Astrocyte (in vitro differentiated cells and primary cell): ENCODE measurements around the gene POLD4. TPM values are rescaled to one million over a fixed set of nuclear protein-coding genes. Genes with fewer than 3 reads are reported as not detected.

Source experiments
- DNase-seq: peaks from one replicate; pipeline ENCODE4 v3.0.0-alpha.2; 2010; ENCODE audit warnings: low read depth
- FAIRE-seq: peaks from 2 replicates; lab custom pipeline; 2011; peaks lifted over from hg19 to GRCh38; lab: Jason Lieb, UNC
- H2AFZ ChIP-seq: 2 replicates; pipeline ENCODE4 v1.6.0; 2012; ENCODE audit warnings: low read depth, low read length, inconsistent platforms
- H3K27ac ChIP-seq: 2 replicates; pipeline ENCODE4 v1.5.1; 2011; ENCODE audit warnings: low read depth, low read length, inconsistent platforms
- H3K27me3 ChIP-seq: 2 replicates; pipeline ENCODE4 v1.6.0; 2011; ENCODE audit warnings: low read length, inconsistent platforms; ENCODE audit not compliant: insufficient read depth
- H3K36me3 ChIP-seq: 2 replicates; pipeline ENCODE4 v1.5.1; 2011; ENCODE audit warnings: low read length, inconsistent platforms; ENCODE audit not compliant: insufficient read depth
- H3K4me1 ChIP-seq: 2 replicates; pipeline ENCODE4 v1.5.1; 2011; ENCODE audit warnings: low read length, inconsistent platforms; ENCODE audit not compliant: insufficient read depth
- H3K4me2 ChIP-seq: 2 replicates; pipeline ENCODE4 v1.6.0; 2012; ENCODE audit warnings: low read length, inconsistent platforms
- H3K4me3 ChIP-seq: 2 replicates; pipeline ENCODE4 v1.5.1; 2011; ENCODE audit warnings: low read depth, mild to moderate bottlenecking, low read length, inconsistent platforms; ENCODE audit not compliant: insufficient read depth
- H3K79me2 ChIP-seq: 2 replicates; pipeline ENCODE4 v1.6.0; 2012; ENCODE audit warnings: mild to moderate bottlenecking, low read length, inconsistent platforms; ENCODE audit not compliant: insufficient read depth
- H3K9ac ChIP-seq: 2 replicates; pipeline ENCODE4 v1.6.0; 2012; ENCODE audit warnings: mild to moderate bottlenecking, low read length, inconsistent platforms
- H3K9me3 ChIP-seq: 2 replicates; pipeline ENCODE4 v1.5.1; 2012; ENCODE audit warnings: low read depth, mild to moderate bottlenecking, low read length, inconsistent platforms; ENCODE audit not compliant: insufficient read depth
- H4K20me1 ChIP-seq: 2 replicates; pipeline ENCODE4 v1.6.0; 2012; ENCODE audit warnings: low read length, inconsistent platforms; ENCODE audit not compliant: insufficient read depth
- H3K27ac Mint-ChIP-seq: one replicate; pipeline ENCODE4 v1.8.0; 2021; ENCODE audit warnings: mild to moderate bottlenecking, mixed read lengths; ENCODE audit not compliant: unreplicated experiment
- H3K27me3 Mint-ChIP-seq: one replicate; pipeline ENCODE4 v1.8.0; 2021; ENCODE audit warnings: low read depth, mixed read lengths; ENCODE audit not compliant: unreplicated experiment
- H3K36me3 Mint-ChIP-seq: one replicate; pipeline ENCODE4 v1.8.0; 2021; ENCODE audit warnings: low read depth, mixed read lengths; ENCODE audit not compliant: unreplicated experiment
- H3K4me1 Mint-ChIP-seq: one replicate; pipeline ENCODE4 v1.8.0; 2021; ENCODE audit warnings: low read depth, mixed read lengths; ENCODE audit not compliant: unreplicated experiment
- H3K4me3 Mint-ChIP-seq: one replicate; pipeline ENCODE4 v1.8.0; 2021; ENCODE audit warnings: mild to moderate bottlenecking, moderate library complexity, mixed read lengths; ENCODE audit not compliant: unreplicated experiment
- H3K9me3 Mint-ChIP-seq: one replicate; pipeline ENCODE4 v1.8.0; 2021; ENCODE audit warnings: mild to moderate bottlenecking, mixed read lengths; ENCODE audit not compliant: unreplicated experiment
- CTCF ChIP-seq: IDR thresholded peaks from 2 replicates; pipeline ENCODE4 v1.5.1; 2011; ENCODE audit warnings: low read depth, mild to moderate bottlenecking, inconsistent platforms, low read length, moderate library complexity; ENCODE audit not compliant: insufficient read depth
- EZH2 ChIP-seq: IDR thresholded peaks from 2 replicates; pipeline ENCODE4 v1.6.1; 2012; ENCODE audit warnings: mild to moderate bottlenecking, low read length, inconsistent platforms; ENCODE audit not compliant: insufficient read depth
- total RNA-seq: library from RNA; stranded (reverse); gene quantifications from 2 replicates; pipeline ENCODE4 v1.2.1, GENCODE V29; 2021

Gene POLD4
- total RNA-seq, 1 donor from 2014 or later: 53.5 TPM

- Histone ChIP-seq H3K9ac (peak overlapping the region; percentile 80), H4K20me1 (peaks cover 9% of the 10 kb centered on the region), H3K9me3 (no peaks in the 10 kb centered on the region), H3K36me3 (no peaks in the 10 kb centered on the region), H3K4me3 (no peak overlapping the region), H3K27me3 (no peaks in the 10 kb centered on the region), H3K79me2 (peaks cover 22% of the 10 kb centered on the region), H3K4me1 (peaks cover 63% of the 10 kb centered on the region), H2AFZ (no peak overlapping the region), H3K27ac (peak overlapping the region; percentile 95), H3K4me2 (peak overlapping the region; percentile 98)
- TF ChIP-seq CTCF: no peak
- TF ChIP-seq EZH2: no peak
- Mint-ChIP-seq H3K4me1 (peaks cover 52% of the 10 kb centered on the region), H3K27me3 (no peaks in the 10 kb centered on the region), H3K27ac (peak overlapping the region; percentile 99), H3K9me3 (no peaks in the 10 kb centered on the region), H3K4me3 (peak overlapping the region; percentile 64), H3K36me3 (peaks cover 2% of the 10 kb centered on the region)
- DNase-seq (no peak), FAIRE-seq (no peak)
Measured at GRCh38 chr11:67355023-67355793, 1.9 kb upstream of the POLD4 start.

DNA sequence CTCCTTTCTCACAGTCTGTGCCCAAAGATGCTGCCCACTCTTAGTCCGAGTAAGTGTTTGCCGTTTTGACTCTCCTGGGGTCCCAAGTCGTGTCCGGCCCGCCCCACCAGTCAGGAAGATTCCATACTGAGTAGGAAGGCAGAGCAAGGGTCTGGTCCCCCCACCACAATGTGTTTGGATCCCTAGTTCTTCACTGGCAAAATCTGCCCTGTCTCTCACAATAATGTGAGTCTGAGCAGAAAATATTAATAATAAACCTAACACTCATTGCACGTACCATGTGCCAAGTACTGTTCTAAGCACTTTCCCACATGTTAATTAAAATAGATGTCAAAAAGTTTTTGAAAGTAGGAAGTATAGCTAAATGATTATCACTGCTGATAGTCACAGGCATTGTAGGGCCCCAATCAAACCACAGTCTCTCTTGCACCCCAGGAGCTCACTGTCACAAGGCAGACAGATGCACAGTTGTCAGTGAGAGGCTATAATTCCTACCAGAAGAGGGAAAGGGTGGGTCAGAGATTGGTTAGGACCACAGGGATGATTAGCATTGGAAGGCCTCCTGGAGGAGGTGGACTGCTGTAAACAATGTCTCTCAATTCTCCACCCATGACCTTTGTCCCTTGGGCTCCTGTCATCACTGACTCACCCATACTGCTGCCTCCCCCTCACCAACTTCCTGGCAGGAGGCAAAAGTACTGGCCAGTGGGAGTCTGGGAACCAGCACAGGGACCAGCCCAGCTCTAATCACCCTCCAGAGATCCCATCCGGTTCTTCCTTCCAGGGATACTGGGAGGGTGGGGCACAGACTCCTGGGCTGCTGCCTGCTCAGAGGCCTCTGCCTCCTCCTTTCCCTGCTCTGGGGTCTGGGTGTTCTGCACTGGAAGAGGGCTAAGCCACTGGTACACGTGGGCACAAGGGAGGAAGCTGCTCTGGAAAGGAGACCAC is 1.0 kb upstream of the POLD4 start:
- Histone ChIP-seq H3K27me3 (no peaks in the 10 kb centered on the region), H2AFZ (peak overlapping the region; percentile 27), H3K9ac (peak overlapping the region; percentile 94), H3K9me3 (no peaks in the 10 kb centered on the region), H3K4me1 (peaks cover 63% of the 10 kb centered on the region), H3K36me3 (no peaks in the 10 kb centered on the region), H3K4me3 (peak overlapping the region; percentile 73), H3K27ac (peak overlapping the region; percentile 95), H4K20me1 (peaks cover 17% of the 10 kb centered on the region), H3K4me2 (peak overlapping the region; percentile 98), H3K79me2 (peaks cover 22% of the 10 kb centered on the region)
- no peaks in the 10 kb centered on the region for H3K9me3 Mint-ChIP-seq
- no peak for TF ChIP-seq EZH2
- peak; percentile 17 for TF ChIP-seq CTCF
- H3K27ac Mint-ChIP-seq: peak overlapping the region; percentile 99
- peaks cover 2% of the 10 kb centered on the region for H3K36me3 Mint-ChIP-seq
- FAIRE-seq: no peak
- H3K4me1 Mint-ChIP-seq: peaks cover 57% of the 10 kb centered on the region
- peak overlapping the region; percentile 85 for H3K4me3 Mint-ChIP-seq
- H3K27me3 Mint-ChIP-seq: no peaks in the 10 kb centered on the region
- DNase-seq: peak; percentile 94
